Measurements from ENCODE around the gene CAPN7. TPM values are rescaled to one million over a fixed set of nuclear protein-coding genes. Genes with fewer than 3 reads are reported as not detected.
A peak's percentile ranks its signal among the peaks of the same experiment; 100 is the strongest.

CAPN7 gene
- total RNA-seq (2021; ENCODE audit: unreplicated experiment) (27.7 TPM), Bru-seq, nascent RNA (percentile 85 among the genes with signal in this experiment), BruChase-seq, experiment 1, labeled RNA remaining after a 6-hour chase (percentile 86 among the genes with signal in this experiment), BruChase-seq, experiment 2, labeled RNA remaining after a 2-hour chase (percentile 86 among the genes with signal in this experiment)
- polyA plus RNA-seq (2012): 9.7 and 11.2 TPM in 2 replicates
- long read RNA-seq, full-length matches to known transcripts: 22 of 54 reads
- long read RNA-seq, partial matches to known transcripts: 3 of 54 reads
- long read RNA-seq, other reads (novel, unspliced or antisense): 29 of 54 reads

DNA sequence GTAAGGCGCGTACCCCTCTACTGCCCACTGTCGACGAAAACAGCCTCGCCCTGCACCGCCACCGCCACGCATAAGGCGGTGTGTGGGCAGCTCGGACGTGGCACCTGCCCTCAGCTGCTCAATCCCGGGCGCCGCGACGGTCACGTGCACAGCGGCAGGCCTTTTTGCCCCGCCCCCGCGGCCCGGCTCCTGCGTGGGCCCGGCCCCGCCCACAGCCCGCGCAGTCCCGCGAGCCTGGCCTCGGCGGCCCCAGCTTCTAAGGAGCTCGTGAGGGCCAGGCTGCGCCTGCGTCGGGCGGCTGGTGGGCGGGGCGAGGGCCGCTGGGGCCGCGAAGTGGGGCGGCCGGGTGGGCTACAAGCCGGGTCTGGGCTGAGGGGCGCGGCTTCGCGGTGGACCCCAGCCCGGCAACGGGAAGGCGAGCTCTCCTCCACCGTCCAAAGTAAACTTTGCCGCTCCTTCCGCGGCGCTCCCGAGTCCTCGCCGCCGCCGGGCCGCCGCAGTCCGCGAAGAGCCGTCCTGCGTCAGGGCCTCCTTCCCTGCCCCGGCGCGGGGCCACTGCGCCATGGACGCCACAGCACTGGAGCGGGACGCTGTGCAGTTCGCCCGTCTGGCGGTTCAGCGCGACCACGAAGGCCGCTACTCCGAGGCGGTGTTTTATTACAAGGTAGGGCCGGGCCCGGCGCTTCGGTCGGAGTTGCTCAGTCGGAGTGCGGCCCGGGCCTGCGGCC lies at the start of gene CAPN7:
CAPN7 (plus strand) TSS at position 313 of the 728 bp plus-strand sequence; CDS start at position 563, 250 bp downstream.
- ChIA-PET CTCF (interaction anchor here (0.6 to 5.0 kb wide), 12 partner anchors 11 to 575 kb away, joined by 3 to 43 read pairs (median 3); no protein-coding TSS in a partner anchor), POLR2A (interaction anchor here (1.0 to 1.4 kb wide), 3 partner anchors 10 to 1059 kb away, joined by 3 to 5 read pairs (median 3); partner anchors contain the start of genes DPH3 and OXNAD1), RAD21 (ENCODE audit: low non-redundant PET in 1 of 2, low total read pairs in 2 of 2, uncharacterized antibody in 2 of 2, unreplicated experiment in 2 of 2) (interaction anchor here (0.5 to 1.1 kb wide), 3 partner anchors 29 to 98 kb away, joined by 3 read pairs; no protein-coding TSS in a partner anchor)
- intact Hi-C loops (cut with micrococcal nuclease): loop anchor here (10.0 kb wide), 2 partner anchors 281 to 979 kb away; no protein-coding TSS in a partner anchor
- H3K9me3 ChIP-seq (ENCODE audit: control insufficient read depth in 1 of 2, insufficient read depth in 1 of 2, low read depth in 1 of 2, low read length in 2 of 2): no peaks in the 10 kb centered on the region
- H3K4me3 ChIP-seq (replicated peaks in 1 of 2; ENCODE audit: low read depth in 1 of 2, low read length in 2 of 2): peak within 1 kb of the TSS; percentile 84 to 92
- peaks cover 0 to 3% of the 10 kb centered on the region in 2 experiments; a peak in 1 of 4 replicates for H3K36me3 ChIP-seq (ENCODE audit: control insufficient read depth in 1 of 2, insufficient read depth in 2 of 2, low read length in 2 of 2)
- H2AFZ ChIP-seq (ENCODE audit: low read depth, low read length, poor library complexity, severe bottlenecking): peak within 1 kb of the TSS; percentile 96
- H3K27me3 ChIP-seq (ENCODE audit: insufficient read depth, low read length): no peaks in the 10 kb centered on the region
- no peaks in the 10 kb centered on the region for H4K20me1 ChIP-seq (ENCODE audit: insufficient read depth)
- H3K27ac ChIP-seq (ENCODE audit: low read depth, low read length): peak within 1 kb of the TSS; percentile 75
- BruUV-seq (replicated peaks): no TSS peak
- no peaks in the 10 kb centered on the region for H3K9me2 ChIP-seq (ENCODE audit: insufficient read depth)
- peak within 1 kb of the TSS; percentile 86 for H3K4me2 ChIP-seq (ENCODE audit: low read length)
- DNase-seq (ENCODE audit: low read depth, low spot score): peak; percentile 85
- ATAC-seq: peak; percentile 93
- peaks cover 6 to 18% of the 10 kb centered on the region in 2 experiments; a peak in 3 of 4 replicates for H3K4me1 ChIP-seq (ENCODE audit: control insufficient read depth in 1 of 2, insufficient read depth in 2 of 2, low read length in 2 of 2)
- peaks cover 42% of the 10 kb centered on the region for H3K79me2 ChIP-seq (ENCODE audit: insufficient read depth, low read length)
- peak within 1 kb of the TSS; percentile 86 for H3K9ac ChIP-seq (ENCODE audit: low read length)
- TF ChIP-seq SIN3A (IDR thresholded peaks at IDR 0.05; ENCODE audit: low read depth): peak; percentile 77
- TF ChIP-seq ELF1 (IDR thresholded peaks at IDR 0.05; ENCODE audit: borderline replicate concordance, low read depth): no peak
- peak; percentile 89 for TF ChIP-seq POLR2AphosphoS5 (IDR thresholded peaks at IDR 0.05; ENCODE audit: low read depth, low read length)
- TF ChIP-seq CEBPB (IDR thresholded peaks at IDR 0.05; ENCODE audit: low read depth): no peak
- TF ChIP-seq ZNF274 (IDR thresholded peaks at IDR 0.05; ENCODE audit: low read depth, low read length): no peak
- TF ChIP-seq JUND (IDR thresholded peaks at IDR 0.05): no peak
- no peak for TF ChIP-seq EZH2phosphoT487 (IDR thresholded peaks at IDR 0.05; ENCODE audit: borderline replicate concordance)
- TF ChIP-seq, protein P1, sequence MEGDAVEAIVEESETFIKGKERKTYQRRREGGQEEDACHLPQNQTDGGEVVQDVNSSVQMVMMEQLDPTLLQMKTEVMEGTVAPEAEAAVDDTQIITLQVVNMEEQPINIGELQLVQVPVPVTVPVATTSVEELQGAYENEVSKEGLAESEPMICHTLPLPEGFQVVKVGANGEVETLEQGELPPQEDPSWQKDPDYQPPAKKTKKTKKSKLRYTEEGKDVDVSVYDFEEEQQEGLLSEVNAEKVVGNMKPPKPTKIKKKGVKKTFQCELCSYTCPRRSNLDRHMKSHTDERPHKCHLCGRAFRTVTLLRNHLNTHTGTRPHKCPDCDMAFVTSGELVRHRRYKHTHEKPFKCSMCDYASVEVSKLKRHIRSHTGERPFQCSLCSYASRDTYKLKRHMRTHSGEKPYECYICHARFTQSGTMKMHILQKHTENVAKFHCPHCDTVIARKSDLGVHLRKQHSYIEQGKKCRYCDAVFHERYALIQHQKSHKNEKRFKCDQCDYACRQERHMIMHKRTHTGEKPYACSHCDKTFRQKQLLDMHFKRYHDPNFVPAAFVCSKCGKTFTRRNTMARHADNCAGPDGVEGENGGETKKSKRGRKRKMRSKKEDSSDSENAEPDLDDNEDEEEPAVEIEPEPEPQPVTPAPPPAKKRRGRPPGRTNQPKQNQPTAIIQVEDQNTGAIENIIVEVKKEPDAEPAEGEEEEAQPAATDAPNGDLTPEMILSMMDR (IDR thresholded peaks at IDR 0.05 in 2 of 3, conservative IDR thresholded peaks at IDR 0.05 in 1 of 3; ENCODE audit: borderline replicate concordance in 1 of 3, insufficient read depth in 1 of 3, low read depth in 2 of 3, low read length in 2 of 3): peak in 2 of 3 experiments; percentile 36 to 50; a peak in 3 of 6 replicates
- no peak for TF ChIP-seq YY1 (IDR thresholded peaks at IDR 0.05; ENCODE audit: extremely low read depth, insufficient replicate concordance, low read depth, low read length)
- TF ChIP-seq ZFX (IDR thresholded peaks at IDR 0.05): peak; percentile 99
- TF ChIP-seq, protein P2, sequence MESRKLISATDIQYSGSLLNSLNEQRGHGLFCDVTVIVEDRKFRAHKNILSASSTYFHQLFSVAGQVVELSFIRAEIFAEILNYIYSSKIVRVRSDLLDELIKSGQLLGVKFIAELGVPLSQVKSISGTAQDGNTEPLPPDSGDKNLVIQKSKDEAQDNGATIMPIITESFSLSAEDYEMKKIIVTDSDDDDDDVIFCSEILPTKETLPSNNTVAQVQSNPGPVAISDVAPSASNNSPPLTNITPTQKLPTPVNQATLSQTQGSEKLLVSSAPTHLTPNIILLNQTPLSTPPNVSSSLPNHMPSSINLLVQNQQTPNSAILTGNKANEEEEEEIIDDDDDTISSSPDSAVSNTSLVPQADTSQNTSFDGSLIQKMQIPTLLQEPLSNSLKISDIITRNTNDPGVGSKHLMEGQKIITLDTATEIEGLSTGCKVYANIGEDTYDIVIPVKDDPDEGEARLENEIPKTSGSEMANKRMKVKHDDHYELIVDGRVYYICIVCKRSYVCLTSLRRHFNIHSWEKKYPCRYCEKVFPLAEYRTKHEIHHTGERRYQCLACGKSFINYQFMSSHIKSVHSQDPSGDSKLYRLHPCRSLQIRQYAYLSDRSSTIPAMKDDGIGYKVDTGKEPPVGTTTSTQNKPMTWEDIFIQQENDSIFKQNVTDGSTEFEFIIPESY (IDR thresholded peaks at IDR 0.05; ENCODE audit: extremely low read depth, insufficient replicate concordance, low read length): peak; percentile 89
- TF ChIP-seq REST (IDR thresholded peaks at IDR 0.05; ENCODE audit: low read depth): no peak
- TF ChIP-seq CBX3 (IDR thresholded peaks at IDR 0.05; ENCODE audit: low read depth): peak; percentile 87
- TF ChIP-seq SP1 (IDR thresholded peaks at IDR 0.05; ENCODE audit: low read depth): peak; percentile 52
- peak; percentile 92 for TF ChIP-seq EGR1 (IDR thresholded peaks at IDR 0.05; ENCODE audit: low read depth)
- peak; percentile 97 for TF ChIP-seq MAX (IDR thresholded peaks at IDR 0.05)
- peak; percentile 74 for TF ChIP-seq POLR2A (IDR thresholded peaks at IDR 0.05; ENCODE audit: borderline replicate concordance, extremely low read depth, insufficient read depth, insufficient read length)
